Nephron (organoid): Measurements from ENCODE around the gene ULK1.

Experiments used
- H3K27ac Mint-ChIP-seq, 3 experiments: 2 replicates each; pipeline ENCODE4 v1.8.0; 2020; ENCODE audit warnings: mixed read lengths in 3 of 3, mild to moderate bottlenecking in 2 of 3, moderate library complexity in 1 of 3
- H3K27me3 Mint-ChIP-seq: 2 replicates; pipeline ENCODE4 v1.8.0; 2021; ENCODE audit warnings: low read depth, mild to moderate bottlenecking, moderate library complexity, mixed read lengths
- H3K36me3 Mint-ChIP-seq: 2 replicates; pipeline ENCODE4 v1.8.0; 2020; ENCODE audit warnings: low read depth, mixed read lengths
- H3K4me1 Mint-ChIP-seq: 2 replicates; pipeline ENCODE4 v1.8.0; 2020; ENCODE audit warnings: mixed read lengths
- H3K4me3 Mint-ChIP-seq, 3 experiments: 2 replicates each; pipeline ENCODE4 v1.8.0; 2020; ENCODE audit warnings: mild to moderate bottlenecking in 3 of 3, mixed read lengths in 3 of 3, moderate library complexity in 2 of 3
- H3K9me3 Mint-ChIP-seq: 2 replicates; pipeline ENCODE4 v1.8.0; 2020; ENCODE audit warnings: mixed read lengths
- TF ChIP-seq, protein P1 (sequence below), 3 experiments: fragments of 200-600 bp; sonication (generic); IDR thresholded peaks; one replicate each; pipeline ENCODE4 v1.5.0; 2021; ENCODE audit warnings: antibody characterized with exemption in 3 of 3; ENCODE audit not compliant: unreplicated experiment in 3 of 3

The ULK1 gene

DNA sequence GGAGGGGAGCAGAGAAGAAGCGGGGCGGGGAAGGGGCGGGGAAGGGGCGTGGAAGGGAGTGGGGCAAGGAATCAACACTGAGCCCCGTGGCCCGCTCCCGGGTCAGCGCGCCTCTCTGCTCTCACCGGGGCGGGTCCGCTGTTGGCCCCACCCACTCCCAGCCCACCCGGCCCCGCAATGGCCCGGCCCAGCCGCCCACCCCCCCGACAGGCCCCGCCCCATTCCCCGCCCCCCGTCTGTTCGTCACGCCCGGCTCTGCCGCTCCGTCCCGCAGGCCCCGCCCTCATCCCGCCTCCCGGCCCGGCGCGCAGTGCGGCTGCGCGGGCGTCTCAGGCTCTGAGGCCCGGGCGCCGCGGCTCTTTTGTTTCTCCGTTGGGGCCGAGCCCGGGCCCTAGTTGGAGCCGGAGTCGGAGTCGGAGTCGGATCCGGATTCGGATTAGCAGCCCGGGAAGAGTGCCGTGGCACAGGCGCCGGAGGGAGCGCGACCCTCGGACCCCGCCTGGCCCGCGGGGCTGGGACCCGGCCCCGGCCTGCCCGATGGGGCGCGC lies at the start of gene ULK1:
Gene ULK1 (plus strand): TSS at position 310 of the 548 bp plus-strand sequence. CDS start 380 bp downstream, outside the sequence.
- Mint-ChIP-seq H3K27me3 (peaks cover 8% of the 10 kb centered on the region), H3K9me3 (no peaks in the 10 kb centered on the region), H3K4me3 (peak within 1 kb of the TSS; percentile 88 to 90 (median 89)), H3K27ac (peak within 1 kb of the TSS in 2 of 3 experiments; percentile 74 to 89), H3K36me3 (peaks cover 4% of the 10 kb centered on the region), H3K4me1 (no peaks in the 10 kb centered on the region)
- TF ChIP-seq, protein P1, sequence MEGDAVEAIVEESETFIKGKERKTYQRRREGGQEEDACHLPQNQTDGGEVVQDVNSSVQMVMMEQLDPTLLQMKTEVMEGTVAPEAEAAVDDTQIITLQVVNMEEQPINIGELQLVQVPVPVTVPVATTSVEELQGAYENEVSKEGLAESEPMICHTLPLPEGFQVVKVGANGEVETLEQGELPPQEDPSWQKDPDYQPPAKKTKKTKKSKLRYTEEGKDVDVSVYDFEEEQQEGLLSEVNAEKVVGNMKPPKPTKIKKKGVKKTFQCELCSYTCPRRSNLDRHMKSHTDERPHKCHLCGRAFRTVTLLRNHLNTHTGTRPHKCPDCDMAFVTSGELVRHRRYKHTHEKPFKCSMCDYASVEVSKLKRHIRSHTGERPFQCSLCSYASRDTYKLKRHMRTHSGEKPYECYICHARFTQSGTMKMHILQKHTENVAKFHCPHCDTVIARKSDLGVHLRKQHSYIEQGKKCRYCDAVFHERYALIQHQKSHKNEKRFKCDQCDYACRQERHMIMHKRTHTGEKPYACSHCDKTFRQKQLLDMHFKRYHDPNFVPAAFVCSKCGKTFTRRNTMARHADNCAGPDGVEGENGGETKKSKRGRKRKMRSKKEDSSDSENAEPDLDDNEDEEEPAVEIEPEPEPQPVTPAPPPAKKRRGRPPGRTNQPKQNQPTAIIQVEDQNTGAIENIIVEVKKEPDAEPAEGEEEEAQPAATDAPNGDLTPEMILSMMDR (IDR thresholded peaks at IDR 0.05; ENCODE audit: unreplicated experiment in 3 of 3): no peak

DNA sequence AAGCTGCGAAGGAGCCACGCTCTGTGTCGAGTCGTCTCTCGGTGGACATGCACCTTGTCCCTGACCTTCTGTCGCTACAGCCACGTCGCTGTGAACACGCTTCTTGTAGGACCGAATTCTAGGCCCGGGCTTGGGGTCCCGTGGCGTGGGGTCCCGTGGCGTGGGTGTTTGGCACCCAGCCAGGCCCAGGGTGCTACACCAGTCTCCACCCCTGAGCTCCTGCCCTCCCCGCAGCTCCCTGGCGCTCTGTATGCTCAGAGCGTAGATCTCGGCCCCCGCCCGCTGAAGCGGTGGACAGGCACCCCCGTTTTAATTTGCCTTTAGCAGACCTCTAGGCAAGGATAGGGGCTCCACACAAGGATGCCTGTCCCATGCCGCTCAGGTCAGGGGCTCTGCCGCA lies 49.8 kb upstream of the ULK1 start:
- no peaks in the 10 kb centered on the region for H3K4me1 Mint-ChIP-seq
- no peaks in the 10 kb centered on the region for H3K36me3 Mint-ChIP-seq
- no peaks in the 10 kb centered on the region for H3K9me3 Mint-ChIP-seq
- peaks cover 5% of the 10 kb centered on the region for H3K27me3 Mint-ChIP-seq
- TF ChIP-seq, protein P1 (IDR thresholded peaks at IDR 0.05; ENCODE audit: unreplicated experiment in 3 of 3): no peak
- no peak overlapping the region for H3K27ac Mint-ChIP-seq
- H3K4me3 Mint-ChIP-seq: no peak overlapping the region

DNA sequence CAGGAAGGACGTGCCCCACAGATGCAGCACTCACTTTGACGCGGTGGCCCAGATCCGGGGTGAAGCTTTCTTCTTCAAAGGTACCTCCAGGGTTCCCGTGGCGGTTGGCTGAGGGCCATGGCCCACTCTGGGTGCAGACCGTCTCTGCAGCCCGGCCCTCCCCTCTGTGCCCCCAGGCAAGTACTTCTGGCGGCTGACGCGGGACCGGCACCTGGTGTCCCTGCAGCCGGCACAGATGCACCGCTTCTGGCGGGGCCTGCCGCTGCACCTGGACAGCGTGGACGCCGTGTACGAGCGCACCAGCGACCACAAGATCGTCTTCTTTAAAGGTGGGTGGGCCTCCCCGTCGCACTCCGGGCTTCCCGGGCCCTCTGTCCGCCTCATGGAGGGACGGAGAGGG lies 49.3 kb upstream of the ULK1 start:
- H3K27ac Mint-ChIP-seq: no peak overlapping the region
- H3K9me3 Mint-ChIP-seq: no peaks in the 10 kb centered on the region
- H3K36me3 Mint-ChIP-seq: no peaks in the 10 kb centered on the region
- H3K4me1 Mint-ChIP-seq: no peaks in the 10 kb centered on the region
- no peak overlapping the region for H3K4me3 Mint-ChIP-seq
- peaks cover 5% of the 10 kb centered on the region for H3K27me3 Mint-ChIP-seq
- TF ChIP-seq, protein P1 (IDR thresholded peaks at IDR 0.05; ENCODE audit: unreplicated experiment in 3 of 3): no peak

DNA sequence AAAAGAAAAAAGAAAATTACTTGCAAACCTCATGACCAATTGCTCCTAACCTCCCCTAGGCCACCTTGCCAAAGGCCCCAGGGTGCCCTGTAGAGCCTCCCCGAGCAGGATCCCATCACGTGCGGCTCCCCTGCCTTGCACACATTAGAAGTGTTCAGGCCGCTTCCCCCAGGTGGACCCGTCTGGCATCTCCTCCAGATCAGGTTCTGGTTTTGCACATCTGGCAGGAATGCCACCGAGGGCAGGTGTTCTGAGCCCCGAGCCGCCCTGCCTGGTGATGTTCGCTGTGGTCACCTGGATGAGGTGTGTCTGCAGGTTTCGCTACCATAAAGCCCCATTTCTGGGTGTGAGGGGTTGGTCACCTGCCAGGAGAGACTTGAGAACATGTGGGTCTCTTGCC lies 47.0 kb upstream of the ULK1 start:
- Mint-ChIP-seq H3K27ac (no peak overlapping the region), H3K4me3 (no peak overlapping the region), H3K27me3 (peaks cover 5% of the 10 kb centered on the region), H3K9me3 (no peaks in the 10 kb centered on the region), H3K36me3 (no peaks in the 10 kb centered on the region), H3K4me1 (no peaks in the 10 kb centered on the region)
- TF ChIP-seq, protein P1 (IDR thresholded peaks at IDR 0.05; ENCODE audit: unreplicated experiment in 3 of 3): no peak

DNA sequence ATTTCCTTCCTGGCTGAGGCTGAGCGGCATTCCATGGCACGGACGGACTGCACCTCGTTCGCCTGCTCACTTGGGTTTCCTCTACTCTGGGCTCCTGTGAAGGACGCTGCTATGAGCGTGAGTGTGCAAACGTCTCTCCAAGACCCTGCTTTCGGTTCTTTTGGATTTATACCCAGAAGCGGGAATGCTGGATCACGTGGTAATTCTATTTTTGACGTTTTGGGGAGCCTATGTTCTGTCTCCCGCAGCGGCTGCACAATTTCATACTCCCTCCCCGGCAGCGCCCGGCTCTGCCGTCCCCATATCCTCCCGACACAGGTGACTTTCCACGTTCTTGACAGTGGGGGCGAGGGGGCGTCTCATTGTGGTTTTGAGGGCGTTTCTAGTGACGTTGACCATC lies 45.7 kb upstream of the ULK1 start:
- Mint-ChIP-seq H3K4me1 (no peaks in the 10 kb centered on the region), H3K9me3 (no peaks in the 10 kb centered on the region), H3K36me3 (no peaks in the 10 kb centered on the region), H3K27me3 (peaks cover 5% of the 10 kb centered on the region), H3K27ac (no peak overlapping the region), H3K4me3 (no peak overlapping the region)
- TF ChIP-seq, protein P1 (IDR thresholded peaks at IDR 0.05; ENCODE audit: unreplicated experiment in 3 of 3): no peak
